ELF-1 (cell line): ENCODE measurements around the gene BICRA.
"Not testable (repeated sequence)": the region's sequence is repeated elsewhere in the genome, so short reads cannot be mapped to it uniquely, and the experiment has no call there.

ENCODE experiments used
- DNase-seq: peaks from one replicate; pipeline ENCODE4 v3.0.0-alpha.2; 2016; ENCODE audit warnings: low read depth, low spot score

The BICRA gene

DNA sequence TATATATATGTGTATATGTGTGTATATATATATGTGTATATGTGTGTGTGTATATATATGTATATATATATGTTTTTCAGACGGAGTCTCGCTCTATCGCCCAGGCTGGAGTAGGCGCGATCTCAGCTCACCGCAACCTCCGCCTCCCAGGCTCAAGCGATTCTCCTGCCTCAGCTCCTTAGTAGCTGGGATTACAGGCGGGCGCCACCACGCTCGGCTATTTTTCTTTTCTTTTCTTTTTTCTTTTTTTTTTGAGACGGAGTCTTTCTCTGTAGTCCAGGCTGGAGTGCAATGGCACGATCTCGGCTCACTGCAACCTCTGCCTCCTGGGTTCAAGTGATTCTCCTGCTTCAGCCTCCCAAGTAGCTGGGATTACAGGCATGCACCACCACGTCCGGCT is 137.2 kb downstream of the BICRA start:
- not testable (repeated sequence) for DNase-seq

GRCh38 chr19:47749326-47749725 is 140.4 kb downstream of the BICRA start:
- DNase-seq: no peak

DNA sequence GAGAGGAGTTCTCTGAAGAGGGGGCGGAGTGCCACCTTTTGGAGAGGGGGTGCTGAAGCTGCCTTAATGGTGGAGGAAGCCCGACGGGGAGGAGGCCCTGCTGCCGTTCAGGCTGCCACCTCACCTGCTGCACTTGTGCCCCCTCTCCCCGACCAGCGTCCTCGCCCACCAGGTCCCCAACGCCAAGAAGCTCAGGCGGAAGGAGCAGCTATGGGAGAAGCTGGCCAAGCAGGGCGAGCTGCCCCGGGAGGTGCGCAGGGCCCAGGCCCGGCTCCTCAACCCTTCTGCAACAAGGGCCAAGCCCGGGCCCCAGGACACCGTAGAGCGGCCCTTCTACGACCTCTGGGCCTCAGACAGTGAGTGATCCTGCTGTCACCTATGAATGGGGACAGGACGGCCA is 141.8 kb downstream of the BICRA start:
- DNase-seq: no peak

DNA sequence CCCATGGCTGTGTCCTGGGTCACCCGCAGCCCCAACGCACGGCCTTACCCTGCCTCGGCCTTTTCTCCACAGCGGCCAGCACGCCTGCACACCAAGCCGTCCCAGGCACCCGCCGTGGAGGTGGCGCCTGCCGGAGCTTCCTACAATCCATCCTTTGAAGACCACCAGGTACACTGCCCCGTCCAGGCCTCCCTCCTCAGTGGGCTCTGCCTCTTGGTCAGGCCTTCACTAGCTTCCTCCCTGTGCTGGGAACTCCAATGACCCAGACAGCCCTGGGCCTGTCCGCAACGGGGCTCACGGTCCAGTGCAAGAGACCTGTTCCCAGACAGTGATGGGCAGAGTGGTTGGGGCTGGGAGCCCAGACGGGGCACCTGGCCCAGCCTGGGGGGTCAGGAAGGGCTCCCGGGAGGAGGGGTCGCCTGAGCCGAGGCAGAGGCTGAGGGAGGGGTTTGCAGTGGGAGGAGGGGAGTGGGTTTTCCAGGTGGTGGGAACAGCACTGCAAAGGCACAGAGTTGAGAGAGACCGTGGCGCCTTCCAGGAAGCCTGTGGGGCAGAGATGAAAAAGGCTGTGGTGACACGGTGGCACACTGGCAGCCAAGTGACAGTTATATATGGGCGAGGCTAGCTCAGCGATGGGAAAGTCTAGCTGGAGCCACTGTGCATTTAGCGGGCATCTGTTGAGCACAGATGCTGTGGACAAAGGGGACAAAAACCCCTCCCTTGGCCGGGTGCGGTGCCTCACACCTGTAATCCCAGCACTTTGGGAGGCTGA is 143.7 kb downstream of the BICRA start:
- DNase-seq: no peak
